Thyroid gland (tissue), 4 donors: Measurements from ENCODE around the gene RANBP1.

Experiments
- POLR2A ChIP-seq, 2 donors: fragments of 450-650 bp; IDR thresholded peaks; one replicate each; pipeline ENCODE4 v1.6.1; 2017; ENCODE audit warnings: antibody characterized with exemption in 2 of 2, mild to moderate bottlenecking in 2 of 2, moderate library complexity in 1 of 2
- TF ChIP-seq, protein P1 (sequence below), 6 experiments: fragments of 200-600 bp in 3 of 6; fragments of 450-650 bp in 3 of 6; sonication (generic) in 3 of 6; IDR thresholded peaks; one replicate each; pipeline ENCODE4 v1.5.1; 2016 to 2019; ENCODE audit warnings: antibody characterized with exemption in 6 of 6, mild to moderate bottlenecking in 2 of 6, inconsistent platforms in 1 of 6, moderate library complexity in 1 of 6

DNA sequence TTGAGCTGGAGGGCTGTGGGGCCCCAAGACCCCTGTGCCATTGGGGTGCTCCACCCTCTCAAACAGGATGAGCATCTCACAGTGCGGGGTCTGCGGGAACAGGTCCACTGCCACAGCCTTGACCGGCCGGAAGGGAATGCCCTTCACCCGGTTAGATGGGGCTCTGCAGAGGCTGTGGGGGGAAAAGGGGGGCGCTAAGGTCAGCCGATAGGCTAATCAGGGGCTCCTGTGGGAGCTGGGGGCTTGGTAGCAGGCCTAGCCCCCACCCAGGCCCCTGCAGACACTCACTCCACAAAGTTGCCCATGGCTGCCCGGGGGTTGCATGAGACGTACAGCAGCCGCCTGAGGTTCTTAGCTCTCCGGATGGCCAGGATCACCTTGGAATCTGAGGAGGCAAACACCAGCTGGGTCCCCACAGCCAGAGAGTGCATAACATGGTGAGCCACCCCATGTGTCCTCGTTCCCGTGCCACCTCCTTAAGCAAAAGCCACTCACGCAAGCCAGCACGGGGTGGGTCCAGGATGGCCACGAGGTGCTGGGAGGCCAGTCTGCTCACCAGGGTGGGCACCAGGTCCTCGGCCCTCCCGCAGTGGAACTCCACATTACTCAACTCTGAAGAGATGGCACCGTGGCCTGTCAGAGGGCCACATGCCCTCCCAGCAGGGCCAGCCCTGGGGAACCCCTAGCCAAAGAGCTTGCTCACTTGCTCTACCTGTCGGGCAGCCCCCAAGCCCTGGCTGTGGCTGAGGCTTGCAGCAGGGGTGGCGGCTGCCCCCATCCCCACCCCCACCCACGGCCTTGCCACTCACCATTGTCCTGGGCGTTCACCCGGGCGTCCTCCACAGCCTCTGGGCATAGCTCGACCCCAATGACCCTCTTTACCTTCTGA is 3.0 kb upstream of the RANBP1 start:
- TF ChIP-seq, protein P1, sequence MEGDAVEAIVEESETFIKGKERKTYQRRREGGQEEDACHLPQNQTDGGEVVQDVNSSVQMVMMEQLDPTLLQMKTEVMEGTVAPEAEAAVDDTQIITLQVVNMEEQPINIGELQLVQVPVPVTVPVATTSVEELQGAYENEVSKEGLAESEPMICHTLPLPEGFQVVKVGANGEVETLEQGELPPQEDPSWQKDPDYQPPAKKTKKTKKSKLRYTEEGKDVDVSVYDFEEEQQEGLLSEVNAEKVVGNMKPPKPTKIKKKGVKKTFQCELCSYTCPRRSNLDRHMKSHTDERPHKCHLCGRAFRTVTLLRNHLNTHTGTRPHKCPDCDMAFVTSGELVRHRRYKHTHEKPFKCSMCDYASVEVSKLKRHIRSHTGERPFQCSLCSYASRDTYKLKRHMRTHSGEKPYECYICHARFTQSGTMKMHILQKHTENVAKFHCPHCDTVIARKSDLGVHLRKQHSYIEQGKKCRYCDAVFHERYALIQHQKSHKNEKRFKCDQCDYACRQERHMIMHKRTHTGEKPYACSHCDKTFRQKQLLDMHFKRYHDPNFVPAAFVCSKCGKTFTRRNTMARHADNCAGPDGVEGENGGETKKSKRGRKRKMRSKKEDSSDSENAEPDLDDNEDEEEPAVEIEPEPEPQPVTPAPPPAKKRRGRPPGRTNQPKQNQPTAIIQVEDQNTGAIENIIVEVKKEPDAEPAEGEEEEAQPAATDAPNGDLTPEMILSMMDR (IDR thresholded peaks at IDR 0.05): no peak
- TF ChIP-seq POLR2A (IDR thresholded peaks at IDR 0.05): no peak
